NK-92 treated with Interleukin-12 subunit alpha and Interleukin-12 subunit beta, amount 100 ng/mL, for 24 hours (cell line): Measurements from ENCODE around the gene DNAJB11.
"Not testable (repeated sequence)": the region's sequence is repeated elsewhere in the genome, so short reads cannot be mapped to it uniquely, and the experiment has no call there.

Experiments used
- DNase-seq: peaks from one replicate; lab custom pipeline; 2025; lab: John Stamatoyannopoulos, UW

The DNAJB11 gene

GRCh38 chr3:186570096-186570940, at the start of gene DNAJB11:
Gene DNAJB11 (plus strand): TSS chr3:186570720. CDS start chr3:186570898, 178 bp downstream.
- peak; percentile 100 for DNase-seq

- no peak for DNase-seq
These were observed 49.3 kb upstream of the DNAJB11 start for GRCh38 chr3:186520957-186521842.

GRCh38 chr3:186523022-186523421, 47.5 kb upstream of the DNAJB11 start:
- no peak for DNase-seq

GRCh38 chr3:186523434-186523833, 47.1 kb upstream of the DNAJB11 start:
- no peak for DNase-seq

GRCh38 chr3:186524616-186525015, 45.9 kb upstream of the DNAJB11 start:
- DNase-seq: no peak

- no peak for DNase-seq
These were observed 44.9 kb upstream of the DNAJB11 start for GRCh38 chr3:186525369-186526255.

- no peak for DNase-seq
These were observed 44.3 kb upstream of the DNAJB11 start for GRCh38 chr3:186526256-186526606.

- no peak for DNase-seq
These were observed 41.1 kb upstream of the DNAJB11 start for GRCh38 chr3:186529201-186529999.

- DNase-seq: no peak
These were observed 40.1 kb upstream of the DNAJB11 start for GRCh38 chr3:186530415-186530814.

- not testable (repeated sequence) for DNase-seq
These were observed 38.8 kb upstream of the DNAJB11 start for GRCh38 chr3:186531694-186532093.

- no peak for DNase-seq
These were observed 37.9 kb upstream of the DNAJB11 start for GRCh38 chr3:186532598-186533072.

- no peak for DNase-seq
These were observed 36.3 kb upstream of the DNAJB11 start for GRCh38 chr3:186534113-186534669.

- DNase-seq: no peak
These were observed 33.4 kb upstream of the DNAJB11 start for GRCh38 chr3:186536883-186537844.

- no peak for DNase-seq
These were observed 31.7 kb upstream of the DNAJB11 start for GRCh38 chr3:186538779-186539178.

GRCh38 chr3:186540221-186540834, 30.2 kb upstream of the DNAJB11 start:
- DNase-seq: peak; percentile 24

GRCh38 chr3:186540835-186541226, 29.7 kb upstream of the DNAJB11 start:
- DNase-seq: no peak

- DNase-seq: no peak
These were observed 26.2 kb upstream of the DNAJB11 start, which contains the start of gene CRYGS for GRCh38 chr3:186544281-186544680. Gene CRYGS (minus strand): TSS chr3:186544380. CDS start chr3:186544326, 54 bp downstream.

GRCh38 chr3:186549497-186549896, 21.0 kb upstream of the DNAJB11 start:
- no peak for DNase-seq

- DNase-seq: no peak
These were observed 19.1 kb upstream of the DNAJB11 start for GRCh38 chr3:186551387-186551786.
